H1 (cell line): ENCODE data around the gene PIK3R3. TPM values are rescaled to one million over a fixed set of nuclear protein-coding genes. Genes with fewer than 3 reads are reported as not detected.

Source experiments
- CTCF ChIA-PET: fragments of 300-600 bp; sonication (Branson Sonifier 250); formaldehyde crosslinking; loops from one replicate; lab custom pipeline; 2021; ENCODE audit not compliant: partially characterized antibody; lab: Charles Lee
- POLR2A ChIA-PET: fragments of 300-600 bp; sonication (Branson Sonifier 250); formaldehyde crosslinking; loops from one replicate; lab custom pipeline; 2021; ENCODE audit warnings: inconsistent platforms; ENCODE audit not compliant: partially characterized antibody; lab: Charles Lee
- DNase-seq, 2 experiments: peaks; one replicate each; pipeline versions ENCODE4 v3.0.0 to v3.0.0-alpha.2; 2010 to 2022; ENCODE audit warnings: low spot score in 2 of 2, low read depth in 1 of 2, mixed read lengths in 1 of 2
- FAIRE-seq: peaks from 2 replicates; lab custom pipeline; 2011; peaks lifted over from hg19 to GRCh38; lab: Jason Lieb, UNC
- H2AFZ ChIP-seq: 2 replicates; pipeline ENCODE4 v1.8.1; 2012; ENCODE audit warnings: low read length, inconsistent platforms
- H2AK5ac ChIP-seq: 2 replicates; pipeline ENCODE4 v1.6.1; 2013; ENCODE audit warnings: low read depth, low read length
- H2BK120ac ChIP-seq: replicated peaks from 2 replicates; pipeline ENCODE3; 2013; ENCODE audit warnings: low read depth, low read length, inconsistent platforms
- H2BK12ac ChIP-seq: 2 replicates; pipeline ENCODE4 v1.6.1; 2013; ENCODE audit warnings: low read depth, low read length
- H2BK15ac ChIP-seq: 2 replicates; pipeline ENCODE4 v1.6.1; 2013; ENCODE audit warnings: low read length
- H2BK20ac ChIP-seq: 2 replicates; pipeline ENCODE4 v1.6.1; 2013; ENCODE audit warnings: low read length
- H2BK5ac ChIP-seq: 2 replicates; pipeline ENCODE4 v1.6.1; 2013; ENCODE audit warnings: low read depth, low read length
- H3K14ac ChIP-seq: 2 replicates; pipeline ENCODE4 v1.6.1; 2013; ENCODE audit warnings: inconsistent platforms; ENCODE audit not compliant: insufficient read length
- H3K18ac ChIP-seq: 2 replicates; pipeline ENCODE4 v1.6.1; 2013; ENCODE audit warnings: low read length; ENCODE audit errors: extremely low read depth
- H3K23ac ChIP-seq: 2 replicates; pipeline ENCODE4 v1.6.1; 2013; ENCODE audit warnings: inconsistent platforms; ENCODE audit not compliant: insufficient read length
- H3K23me2 ChIP-seq: 2 replicates; pipeline ENCODE4 v1.6.1; 2013; ENCODE audit warnings: low read depth, low read length
- H3K27ac ChIP-seq: 2 replicates; pipeline ENCODE4 v1.6.1; 2011; ENCODE audit warnings: low read depth, low read length, inconsistent platforms
- H3K27me3 ChIP-seq, 4 experiments: replicated peaks in 1 of 4; 1 replicate in 1 of 4; 2 replicates in 3 of 4; pipeline versions ENCODE4 v1.6.1 to v1.8.1; 2011 to 2013; ENCODE audit warnings: low read length in 3 of 4, mild to moderate bottlenecking in 3 of 4, inconsistent platforms in 2 of 4, mixed read lengths in 2 of 4, moderate library complexity in 1 of 4; ENCODE audit not compliant: control insufficient read depth in 3 of 4, insufficient read depth in 3 of 4; ENCODE audit errors: extremely low read depth in 1 of 4
- H3K36me3 ChIP-seq, 4 experiments: 2 replicates each; pipeline versions ENCODE4 v1.6.1 to v1.8.1; 2011 to 2013; ENCODE audit warnings: mild to moderate bottlenecking in 4 of 4, low read length in 3 of 4, moderate library complexity in 2 of 4, control low read depth in 1 of 4, inconsistent platforms in 1 of 4; ENCODE audit not compliant: insufficient read depth in 4 of 4, control insufficient read depth in 2 of 4
- H3K4ac ChIP-seq: replicated peaks from 2 replicates; pipeline ENCODE3; 2013; ENCODE audit warnings: low read length, low read depth, mixed read lengths, inconsistent platforms; ENCODE audit not compliant: insufficient read length
- H3K4me1 ChIP-seq, 4 experiments: replicated peaks in 1 of 4; 1 replicate in 1 of 4; 2 replicates in 3 of 4; pipeline versions ENCODE4 v1.6.1 to v1.8.1; 2011 to 2013; ENCODE audit warnings: low read length in 3 of 4, inconsistent platforms in 2 of 4, mixed read lengths in 1 of 4; ENCODE audit not compliant: insufficient read depth in 4 of 4, control insufficient read depth in 3 of 4
- H3K4me2 ChIP-seq, 2 experiments: 2 replicates each; pipeline versions ENCODE4 v1.6.1 to v1.8.1; 2011 to 2013; ENCODE audit warnings: low read depth in 2 of 2, low read length in 2 of 2, control low read depth in 1 of 2, inconsistent platforms in 1 of 2, mild to moderate bottlenecking in 1 of 2; ENCODE audit not compliant: insufficient read depth in 1 of 2
- H3K4me3 ChIP-seq, 4 experiments: fragments of 200-600, 300-600 bp in 1 of 4; sonication (generic), shearing (Covaris generic), sonication (Bioruptor Twin) in 1 of 4; 2 replicates each; pipeline versions ENCODE4 v1.5.1 to v1.8.1; 2011 to 2016; ENCODE audit warnings: low read length in 4 of 4, low read depth in 3 of 4, control low read depth in 2 of 4, inconsistent platforms in 2 of 4, mild to moderate bottlenecking in 2 of 4, mixed read lengths in 1 of 4, moderate library complexity in 1 of 4; ENCODE audit not compliant: insufficient read depth in 2 of 4; ENCODE audit errors: extremely low read depth in 1 of 4
- H3K56ac ChIP-seq: replicated peaks from 2 replicates; pipeline ENCODE3; 2013; ENCODE audit warnings: low read depth, mild to moderate bottlenecking, mixed read lengths, low read length, inconsistent platforms; ENCODE audit not compliant: insufficient read length
- H3K79me1 ChIP-seq: 2 replicates; pipeline ENCODE4 v1.6.1; 2013; ENCODE audit warnings: low read depth, low read length, control low read depth
- H3K79me2 ChIP-seq, 2 experiments: 2 replicates each; pipeline versions ENCODE4 v1.6.1 to v1.8.1; 2012 to 2013; ENCODE audit warnings: low read length in 2 of 2, mild to moderate bottlenecking in 2 of 2, inconsistent platforms in 1 of 2; ENCODE audit not compliant: insufficient read depth in 2 of 2, control insufficient read depth in 1 of 2
- H3K9ac ChIP-seq, 4 experiments: replicated peaks in 1 of 4; 1 replicate in 1 of 4; 2 replicates in 3 of 4; pipeline versions ENCODE4 v1.6.1 to v1.8.1; 2011 to 2013; ENCODE audit warnings: low read depth in 3 of 4, low read length in 3 of 4, control low read depth in 2 of 4, mild to moderate bottlenecking in 2 of 4, moderate library complexity in 2 of 4, inconsistent platforms in 1 of 4; ENCODE audit errors: extremely low read depth in 1 of 4
- H3K9me3 ChIP-seq, 2 experiments: 2 replicates each; pipeline versions ENCODE4 v1.6.1 to v1.8.1; 2012 to 2013; ENCODE audit warnings: mild to moderate bottlenecking in 2 of 2, moderate library complexity in 2 of 2, control low read depth in 1 of 2, inconsistent platforms in 1 of 2, low read depth in 1 of 2, low read length in 1 of 2, mixed read lengths in 1 of 2; ENCODE audit not compliant: insufficient read depth in 2 of 2
- H4K20me1 ChIP-seq, 2 experiments: replicated peaks in 1 of 2; 2 replicates each; pipeline versions ENCODE3 to v1.8.1; 2011 to 2013; ENCODE audit warnings: inconsistent platforms in 2 of 2, low read length in 2 of 2, mild to moderate bottlenecking in 1 of 2; ENCODE audit not compliant: insufficient read depth in 2 of 2, control insufficient read depth in 1 of 2
- H4K5ac ChIP-seq: 2 replicates; pipeline ENCODE4 v1.6.1; 2013; ENCODE audit warnings: low read length, low read depth, mixed read lengths, inconsistent platforms; ENCODE audit not compliant: insufficient read length
- H4K8ac ChIP-seq: 2 replicates; pipeline ENCODE4 v1.8.0; 2013; ENCODE audit warnings: mild to moderate bottlenecking, moderate library complexity, low read length, inconsistent platforms; ENCODE audit not compliant: insufficient read depth; ENCODE audit errors: extremely low read depth
- H4K91ac ChIP-seq: replicated peaks from 2 replicates; pipeline ENCODE3; 2013; ENCODE audit warnings: low read length, mixed read lengths, inconsistent platforms; ENCODE audit not compliant: insufficient read length
- ASH2L ChIP-seq: fragments of 200-600, 300-600 bp; sonication (generic); IDR thresholded peaks from one replicate; pipeline ENCODE4 v1.7.1; 2017; ENCODE audit warnings: low read length
- CBX8 ChIP-seq: fragments of 300-800, 300-1000 bp; sonication (generic); IDR thresholded peaks from 2 replicates; pipeline ENCODE4 v1.7.1; 2016; ENCODE audit warnings: low read depth, low read length, borderline replicate concordance
- CHD1 ChIP-seq: IDR thresholded peaks from 2 replicates; pipeline ENCODE4 v1.6.1; 2012; ENCODE audit warnings: low read depth, low read length, improper control_type of control experiment
- FOSL1 ChIP-seq: IDR thresholded peaks from 2 replicates; pipeline ENCODE4 v1.6.1; 2011; ENCODE audit warnings: mild to moderate bottlenecking, low read depth, low read length, moderate library complexity; ENCODE audit not compliant: insufficient read depth
- GABPA ChIP-seq: IDR thresholded peaks from 2 replicates; pipeline ENCODE4 v1.6.1; 2011; ENCODE audit warnings: mild to moderate bottlenecking, low read length, moderate library complexity, borderline replicate concordance; ENCODE audit not compliant: insufficient read depth
- RAD21 ChIP-seq, 2 experiments: IDR thresholded peaks in 1 of 2; conservative IDR thresholded peaks in 1 of 2; 2 replicates each; pipeline ENCODE4 v1.6.1; 2011; ENCODE audit warnings: low read depth in 2 of 2, low read length in 2 of 2, improper control_type of control experiment in 1 of 2, inconsistent platforms in 1 of 2, mild to moderate bottlenecking in 1 of 2, moderate library complexity in 1 of 2
- RNF2 ChIP-seq: fragments of 200-900, 300-1000 bp; sonication (generic); IDR thresholded peaks from 2 replicates; pipeline ENCODE4 v1.7.1; 2016; ENCODE audit warnings: borderline replicate concordance, low read depth, mild to moderate bottlenecking, antibody characterized with exemption, low read length; ENCODE audit not compliant: poor library complexity, severe bottlenecking; ENCODE audit errors: missing control alignments
- SIRT6 ChIP-seq: IDR thresholded peaks from one replicate; pipeline ENCODE4 v1.7.1; 2012; ENCODE audit warnings: low read length, inconsistent platforms
- TBP ChIP-seq: IDR thresholded peaks from 2 replicates; pipeline ENCODE4 v1.6.1; 2011; ENCODE audit warnings: low read depth, low read length, improper control_type of control experiment
- TEAD4 ChIP-seq: IDR thresholded peaks from 2 replicates; pipeline ENCODE4 v1.6.1; 2012; ENCODE audit warnings: low read depth, low read length, inconsistent platforms, mixed read lengths
- WGBS, 2 experiments: shearing (Covaris generic) in 1 of 2; methylation state at CpG; one replicate each; pipeline versions ENCODE4 v1.1.6 to v1.1.7; 2013 to 2015; ENCODE audit warnings: low lambda C conversion rate in 2 of 2, mixed read lengths in 2 of 2, inconsistent platforms in 1 of 2, low coverage in 1 of 2, missing lambda C conversion rate in 1 of 2; ENCODE audit not compliant: insufficient replicate concordance in 2 of 2, insufficient coverage in 1 of 2, insufficient read length in 1 of 2; ENCODE audit errors: extremely low coverage in 1 of 2, missing lambda C conversion rate in 1 of 2; 5-methylcytosine and 5-hydroxymethylcytosine counted together
- polyA plus RNA-seq, 7 experiments: library from polyadenylated mRNA; depleted of rRNA in 3 of 7; stranded (reverse) in 5 of 7; unstranded in 2 of 7; fragments of >200 nt in 5 of 7; fragments of 200-250 nt in 2 of 7; gene quantifications; 1 replicate in 5 of 7; 2 replicates in 1 of 7; 4 replicates in 1 of 7; pipeline versions ENCODE4 v1.2.1 to v1.2.3, GENCODE V29; 2011 to 2013; ENCODE audit warnings: missing spikeins in 2 of 7, mixed read lengths in 2 of 7
- total RNA-seq: library from RNA; stranded (reverse); fragmentation: NEBNext Ultra II Directional; extraction: Animal tissue kit (Norgen Biotek cat#: 25700); gene quantifications from 2 replicates; pipeline ENCODE4 v1.2.1, GENCODE V29; 2021
- TF ChIP-seq, protein P1 (sequence below), 3 experiments: IDR thresholded peaks; 1 replicate in 2 of 3; 2 replicates in 1 of 3; pipeline versions ENCODE4 v1.5.1 to v1.6.1; 2011; ENCODE audit warnings: low read length in 3 of 3, mild to moderate bottlenecking in 3 of 3, inconsistent platforms in 2 of 3, low read depth in 1 of 3, moderate library complexity in 1 of 3; ENCODE audit not compliant: insufficient read depth in 1 of 3; ENCODE audit errors: control extremely low read depth in 1 of 3

PIK3R3 gene
- total and polyA plus RNA-seq, 2 of the 8 experiments (the other 6 are each of a cell fraction or from before 2014, with no cell fraction given), result 5.3 to 13.6 TPM

GRCh38 chr1:46159516-46159915 is 27.1 kb upstream of the PIK3R3 start:
- H2AFZ ChIP-seq, result no peak overlapping the region
- POLR2A ChIA-PET, result no interaction called here
- H3K56ac ChIP-seq, result no peak overlapping the region
- CTCF ChIA-PET, result interaction anchor here (1.3 kb wide), 1 partner anchor 12 kb away, joined by 3 read pairs; no protein-coding TSS in a partner anchor
- no peak overlapping the region for H3K9ac ChIP-seq
- H4K8ac ChIP-seq, result no peak overlapping the region
- no peak overlapping the region for H2BK5ac ChIP-seq
- H3K79me1 ChIP-seq, result no peaks in the 10 kb centered on the region
- FAIRE-seq (no peak), DNase-seq (no peak)
- H3K79me2 ChIP-seq, result no peaks in the 10 kb centered on the region
- no peak overlapping the region for H3K18ac ChIP-seq
- no peaks in the 10 kb centered on the region for H4K20me1 ChIP-seq
- H3K4me3 ChIP-seq, result no peak overlapping the region
- H2BK120ac ChIP-seq, result no peak overlapping the region
- no peak overlapping the region for H3K27ac ChIP-seq
- H2AK5ac ChIP-seq, result no peak overlapping the region
- no peak overlapping the region for H3K4me2 ChIP-seq
- no peak overlapping the region for H3K23ac ChIP-seq
- H3K36me3 ChIP-seq, result no peaks in the 10 kb centered on the region
- H4K91ac ChIP-seq, result no peak overlapping the region
- no peaks in the 10 kb centered on the region; the same call in 1 of the 2 replicates for H3K23me2 ChIP-seq
- no peak overlapping the region for H2BK20ac ChIP-seq
- no peak overlapping the region; the same call in 1 of the 2 replicates for H2BK15ac ChIP-seq
- WGBS, 2 experiments, result 78% methylated on average over 3 of the region's 3 CpGs; no CpG with 5 or more reads in 1 of the 2 experiments
- no peak overlapping the region for H2BK12ac ChIP-seq
- H3K4ac ChIP-seq, result no peak overlapping the region
- no peak overlapping the region for H4K5ac ChIP-seq
- no peaks in the 10 kb centered on the region for H3K4me1 ChIP-seq
- no peak overlapping the region for H3K14ac ChIP-seq
- H3K9me3 ChIP-seq, result no peaks in the 10 kb centered on the region
- no peaks in the 10 kb centered on the region for H3K27me3 ChIP-seq
- no peak for TF ChIP-seq GABPA
- no peak for TF ChIP-seq RNF2
- TF ChIP-seq, protein P1, sequence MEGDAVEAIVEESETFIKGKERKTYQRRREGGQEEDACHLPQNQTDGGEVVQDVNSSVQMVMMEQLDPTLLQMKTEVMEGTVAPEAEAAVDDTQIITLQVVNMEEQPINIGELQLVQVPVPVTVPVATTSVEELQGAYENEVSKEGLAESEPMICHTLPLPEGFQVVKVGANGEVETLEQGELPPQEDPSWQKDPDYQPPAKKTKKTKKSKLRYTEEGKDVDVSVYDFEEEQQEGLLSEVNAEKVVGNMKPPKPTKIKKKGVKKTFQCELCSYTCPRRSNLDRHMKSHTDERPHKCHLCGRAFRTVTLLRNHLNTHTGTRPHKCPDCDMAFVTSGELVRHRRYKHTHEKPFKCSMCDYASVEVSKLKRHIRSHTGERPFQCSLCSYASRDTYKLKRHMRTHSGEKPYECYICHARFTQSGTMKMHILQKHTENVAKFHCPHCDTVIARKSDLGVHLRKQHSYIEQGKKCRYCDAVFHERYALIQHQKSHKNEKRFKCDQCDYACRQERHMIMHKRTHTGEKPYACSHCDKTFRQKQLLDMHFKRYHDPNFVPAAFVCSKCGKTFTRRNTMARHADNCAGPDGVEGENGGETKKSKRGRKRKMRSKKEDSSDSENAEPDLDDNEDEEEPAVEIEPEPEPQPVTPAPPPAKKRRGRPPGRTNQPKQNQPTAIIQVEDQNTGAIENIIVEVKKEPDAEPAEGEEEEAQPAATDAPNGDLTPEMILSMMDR (IDR thresholded peaks at IDR 0.05; ENCODE audit: control extremely low read depth in 1 of 3, insufficient read depth in 1 of 3, low read depth in 1 of 3, low read length in 3 of 3), result no peak
- no peak for TF ChIP-seq SIRT6
- no peak for TF ChIP-seq ASH2L
- no peak for TF ChIP-seq CBX8
- TF ChIP-seq CHD1, result no peak
- no peak for TF ChIP-seq TBP
- no peak for TF ChIP-seq TEAD4
- TF ChIP-seq RAD21 (IDR thresholded peaks at IDR 0.05 in 1 of 2, conservative IDR thresholded peaks at IDR 0.05 in 1 of 2; ENCODE audit: low read depth in 2 of 2, low read length in 2 of 2), result no peak
- no peak for TF ChIP-seq FOSL1
